ENCODE measurements around the gene SCGN.

The SCGN gene

GRCh38 chr6:25649611-25650010 lies 2.4 kb upstream of the SCGN start:
- Histone ChIP-seq H3K4me1 (ENCODE audit: low read depth, poor library complexity, severe bottlenecking) (no peaks in the 10 kb centered on the region), H3K27me3 (ENCODE audit: insufficient read depth, low read depth) (no peaks in the 10 kb centered on the region)

GRCh38 chr6:25655723-25656122 lies 3.7 kb downstream of the SCGN start:
- Histone ChIP-seq H3K36me3 (ENCODE audit: insufficient read depth) (no peaks in the 10 kb centered on the region), H3K27me3 (ENCODE audit: insufficient read depth, low read depth) (no peaks in the 10 kb centered on the region), H4K20me1 (ENCODE audit: insufficient read depth) (no peaks in the 10 kb centered on the region), H3K4me2 (no peak overlapping the region), H3K4me3 (IDR thresholded peaks at IDR 0.05; ENCODE audit: insufficient read depth, low read depth, low read length) (no peak overlapping the region), H3K27ac (no peak overlapping the region), H3K9ac (no peak overlapping the region), H2AFZ (ENCODE audit: low read depth) (no peak overlapping the region), H3K79me2 (ENCODE audit: insufficient read depth, low read depth) (no peaks in the 10 kb centered on the region), H3K4me1 (ENCODE audit: low read depth, poor library complexity, severe bottlenecking) (no peaks in the 10 kb centered on the region)
- TF ChIP-seq CTCF (conservative IDR thresholded peaks at IDR 0.05; ENCODE audit: low read depth, low read length), result no peak

More at GRCh38 chr6:25649611-25650010, 2.4 kb upstream of the SCGN start:
- Histone ChIP-seq H3K4me3 (IDR thresholded peaks at IDR 0.05; ENCODE audit: insufficient read depth, low read depth, low read length) (no peak overlapping the region), H2AFZ (ENCODE audit: low read depth) (no peak overlapping the region), H4K20me1 (ENCODE audit: insufficient read depth) (no peaks in the 10 kb centered on the region), H3K4me2 (no peak overlapping the region), H3K27ac (no peak overlapping the region), H3K9ac (no peak overlapping the region), H3K36me3 (ENCODE audit: insufficient read depth) (no peaks in the 10 kb centered on the region), H3K79me2 (ENCODE audit: insufficient read depth, low read depth) (no peaks in the 10 kb centered on the region)
- TF ChIP-seq CTCF (conservative IDR thresholded peaks at IDR 0.05; ENCODE audit: low read depth, low read length), result no peak

- Histone ChIP-seq H3K27me3 (ENCODE audit: insufficient read depth, low read depth) (no peaks in the 10 kb centered on the region), H2AFZ (ENCODE audit: low read depth) (no peak overlapping the region), H3K27ac (no peak overlapping the region), H3K4me3 (IDR thresholded peaks at IDR 0.05; ENCODE audit: insufficient read depth, low read depth, low read length) (no peak overlapping the region), H3K4me1 (ENCODE audit: low read depth, poor library complexity, severe bottlenecking) (no peaks in the 10 kb centered on the region), H3K36me3 (ENCODE audit: insufficient read depth) (no peaks in the 10 kb centered on the region), H3K79me2 (ENCODE audit: insufficient read depth, low read depth) (no peaks in the 10 kb centered on the region), H3K4me2 (no peak overlapping the region), H3K9ac (no peak overlapping the region), H4K20me1 (ENCODE audit: insufficient read depth) (no peaks in the 10 kb centered on the region)
- TF ChIP-seq CTCF (conservative IDR thresholded peaks at IDR 0.05; ENCODE audit: low read depth, low read length), result no peak
These were observed 7.8 kb downstream of the SCGN start for GRCh38 chr6:25659633-25660368.

GRCh38 chr6:25660512-25660911 lies 8.5 kb downstream of the SCGN start:
- Histone ChIP-seq H3K4me1 (ENCODE audit: low read depth, poor library complexity, severe bottlenecking) (no peaks in the 10 kb centered on the region), H3K79me2 (ENCODE audit: insufficient read depth, low read depth) (no peaks in the 10 kb centered on the region), H3K4me3 (IDR thresholded peaks at IDR 0.05; ENCODE audit: insufficient read depth, low read depth, low read length) (no peak overlapping the region), H3K27ac (no peak overlapping the region), H3K36me3 (ENCODE audit: insufficient read depth) (no peaks in the 10 kb centered on the region), H3K4me2 (no peak overlapping the region), H2AFZ (ENCODE audit: low read depth) (no peak overlapping the region), H4K20me1 (ENCODE audit: insufficient read depth) (no peaks in the 10 kb centered on the region), H3K9ac (no peak overlapping the region), H3K27me3 (ENCODE audit: insufficient read depth, low read depth) (no peaks in the 10 kb centered on the region)
- TF ChIP-seq CTCF (conservative IDR thresholded peaks at IDR 0.05; ENCODE audit: low read depth, low read length), result no peak

All from KMS-11 (cell line).